Ishikawa (cell line): ENCODE measurements around the gene DIS3L2.

ENCODE experiments used
- CEBPB ChIP-seq: IDR thresholded peaks from 2 replicates; pipeline ENCODE4 v1.6.1; 2012
- CREB1 ChIP-seq: IDR thresholded peaks from 2 replicates; pipeline ENCODE4 v1.6.1; 2012; ENCODE audit warnings: low read depth
- EGR1 ChIP-seq: IDR thresholded peaks from 2 replicates; pipeline ENCODE4 v1.6.1; 2012
- EP300 ChIP-seq: IDR thresholded peaks from 2 replicates; pipeline ENCODE4 v1.6.1; 2012; ENCODE audit warnings: borderline replicate concordance
- FOXM1 ChIP-seq: IDR thresholded peaks from 2 replicates; pipeline ENCODE4 v1.6.1; 2012; ENCODE audit warnings: low read depth, borderline replicate concordance
- MAX ChIP-seq: IDR thresholded peaks from 2 replicates; pipeline ENCODE4 v1.6.1; 2012
- NFIC ChIP-seq: IDR thresholded peaks from 2 replicates; pipeline ENCODE4 v1.6.1; 2012
- RAD21 ChIP-seq: IDR thresholded peaks from 2 replicates; pipeline ENCODE4 v1.6.1; 2012; ENCODE audit warnings: low read depth
- REST ChIP-seq: IDR thresholded peaks from 2 replicates; pipeline ENCODE4 v1.6.1; 2012; ENCODE audit warnings: low read depth, mild to moderate bottlenecking
- TAF1 ChIP-seq: IDR thresholded peaks from 2 replicates; pipeline ENCODE4 v1.6.1; 2012; ENCODE audit warnings: low read depth, mild to moderate bottlenecking
- TCF12 ChIP-seq: IDR thresholded peaks from 2 replicates; pipeline ENCODE4 v1.6.1; 2012; ENCODE audit warnings: low read depth
- TEAD4 ChIP-seq: IDR thresholded peaks from 2 replicates; pipeline ENCODE4 v1.6.1; 2012
- USF1 ChIP-seq: IDR thresholded peaks from 2 replicates; pipeline ENCODE4 v1.6.1; 2012
- YY1 ChIP-seq: IDR thresholded peaks from 2 replicates; pipeline ENCODE4 v1.6.1; 2012; ENCODE audit warnings: low read depth
- ZBTB7A ChIP-seq: IDR thresholded peaks from 2 replicates; pipeline ENCODE4 v1.6.1; 2012; ENCODE audit warnings: low read depth

DIS3L2 gene

GRCh38 chr2:232245111-232245510, 283.6 kb downstream of the DIS3L2 start:
- TF ChIP-seq CEBPB, result no peak

GRCh38 chr2:232246245-232246644, 284.7 kb downstream of the DIS3L2 start:
- TF ChIP-seq RAD21, result no peak
- no peak for TF ChIP-seq EP300
- TF ChIP-seq USF1, result no peak
- TF ChIP-seq YY1, result no peak
- no peak for TF ChIP-seq CEBPB
- TF ChIP-seq EGR1, result no peak
- no peak for TF ChIP-seq ZBTB7A
- no peak for TF ChIP-seq CREB1
- TF ChIP-seq TEAD4, result no peak
- TF ChIP-seq NFIC, result no peak
- no peak for TF ChIP-seq MAX
- TF ChIP-seq REST, result no peak
- TF ChIP-seq FOXM1, result no peak
- no peak for TF ChIP-seq TAF1
- no peak for TF ChIP-seq TCF12

GRCh38 chr2:232249096-232249495, 287.6 kb downstream of the DIS3L2 start:
- TF ChIP-seq RAD21 (no peak), TCF12 (no peak), EP300 (no peak), TEAD4 (no peak), NFIC (no peak), REST (no peak), ZBTB7A (no peak), FOXM1 (no peak), YY1 (no peak)

- TF ChIP-seq REST (no peak), CREB1 (no peak), CEBPB (no peak), RAD21 (no peak), ZBTB7A (no peak), TCF12 (no peak), EGR1 (no peak), EP300 (no peak), TEAD4 (no peak), TAF1 (no peak), YY1 (no peak), USF1 (no peak), FOXM1 (no peak), MAX (no peak), NFIC (no peak)
Measured at GRCh38 chr2:232250246-232251175, 289.0 kb downstream of the DIS3L2 start.
